SK-N-SH treated with all-trans-retinoic acid at 6 μM for 48 hours (cell line): Measurements from ENCODE around the gene LINC00237.

Experiments
- ATAC-seq: fragments of 200-7000 bp; cut with Tn5 transposase; 3 replicates; pipeline ENCODE4 v1.9.1; 2020; ENCODE audit warnings: mild to moderate bottlenecking, moderate library complexity
- ARNTL ChIP-seq: fragments of 450-650 bp; formaldehyde crosslinking; IDR thresholded peaks from 2 replicates; pipeline ENCODE4 v1.5.0; 2020; ENCODE audit warnings: low read depth, mild to moderate bottlenecking, moderate library complexity, borderline replicate concordance
- BACH2 ChIP-seq: fragments of 250-450 bp; sonication (Bioruptor Pico); IDR thresholded peaks from 2 replicates; pipeline ENCODE4 v1.9.0; 2021; ENCODE audit warnings: mild to moderate bottlenecking, borderline replicate concordance
- CREB5 ChIP-seq: fragments of 250-450 bp; sonication (Bioruptor Pico); IDR thresholded peaks from 2 replicates; pipeline ENCODE4 v1.5.1; 2020; ENCODE audit warnings: low read depth, mild to moderate bottlenecking, moderate library complexity
- ESRRG ChIP-seq: fragments of 250-450 bp; sonication (Bioruptor Pico); IDR thresholded peaks from 2 replicates; pipeline ENCODE4 v1.6.1; 2021; ENCODE audit warnings: mild to moderate bottlenecking
- GLIS3 ChIP-seq: fragments of 250-450 bp; sonication (Bioruptor Pico); IDR thresholded peaks from 2 replicates; pipeline ENCODE4 v1.5.0; 2020; ENCODE audit warnings: mild to moderate bottlenecking, moderate library complexity
- ISL1 ChIP-seq: fragments of 250-450 bp; sonication (Bioruptor Pico); IDR thresholded peaks from 2 replicates; pipeline ENCODE4 v2.1.2; 2022; ENCODE audit warnings: mild to moderate bottlenecking, moderate library complexity
- OSR1 ChIP-seq: fragments of 250-450 bp; sonication (Bioruptor Pico); IDR thresholded peaks from 2 replicates; pipeline ENCODE4 v1.8.0; 2022; ENCODE audit warnings: moderate library complexity, mild to moderate bottlenecking, inconsistent platforms
- PPARA ChIP-seq: fragments of 250-450 bp; sonication (Bioruptor Pico); IDR thresholded peaks from 2 replicates; pipeline ENCODE4 v1.5.0; 2020; ENCODE audit warnings: mild to moderate bottlenecking, borderline replicate concordance
- RARB ChIP-seq: fragments of 250-450 bp; sonication (Bioruptor Pico); IDR thresholded peaks from 2 replicates; pipeline ENCODE4 v1.8.0; 2021; ENCODE audit warnings: mild to moderate bottlenecking, moderate library complexity
- TOX ChIP-seq: fragments of 250-450 bp; sonication (Bioruptor Pico); IDR thresholded peaks from 2 replicates; pipeline ENCODE4 v1.8.0; 2021; ENCODE audit warnings: mild to moderate bottlenecking, moderate library complexity, borderline replicate concordance
- TSHZ2 ChIP-seq: fragments of 250-450 bp; sonication (Bioruptor Pico); IDR thresholded peaks from 2 replicates; pipeline ENCODE4 v1.5.0; 2020; ENCODE audit warnings: mild to moderate bottlenecking, moderate library complexity
- ZC3H10 ChIP-seq: fragments of 250-450 bp; sonication (Bioruptor Pico); IDR thresholded peaks from 2 replicates; pipeline ENCODE4 v1.5.1; 2021; ENCODE audit warnings: mild to moderate bottlenecking, moderate library complexity
- ZFP3 ChIP-seq: fragments of 250-450 bp; sonication (Bioruptor Pico); IDR thresholded peaks from 2 replicates; pipeline ENCODE4 v1.5.0; 2020; ENCODE audit warnings: mild to moderate bottlenecking, moderate library complexity
- ZFP30 ChIP-seq: fragments of 450-650 bp; formaldehyde crosslinking; IDR thresholded peaks from 2 replicates; pipeline ENCODE4 v1.5.0; 2022; ENCODE audit warnings: mild to moderate bottlenecking, moderate library complexity
- ZNF565 ChIP-seq: fragments of 450-650 bp; formaldehyde crosslinking; conservative IDR thresholded peaks from 2 replicates; pipeline ENCODE4 v1.5.0; 2020; ENCODE audit warnings: low read depth, mild to moderate bottlenecking, moderate library complexity
- ZNF70 ChIP-seq: fragments of 450-650 bp; formaldehyde crosslinking; IDR thresholded peaks from 2 replicates; pipeline ENCODE4 v1.5.0; 2020; ENCODE audit warnings: mild to moderate bottlenecking, moderate library complexity
- ZNF8 ChIP-seq: fragments of 450-650 bp; formaldehyde crosslinking; IDR thresholded peaks from 2 replicates; pipeline ENCODE4 v1.5.0; 2020; ENCODE audit warnings: mild to moderate bottlenecking, moderate library complexity
- TF ChIP-seq, protein P1 (sequence below): fragments of 250-450 bp; sonication (Bioruptor Pico); IDR thresholded peaks from 2 replicates; pipeline ENCODE4 v1.8.0; 2020; ENCODE audit warnings: mild to moderate bottlenecking, moderate library complexity, borderline replicate concordance
- TF ChIP-seq, protein P2 (sequence below): fragments of 250-450 bp; sonication (Bioruptor Pico); IDR thresholded peaks from 2 replicates; pipeline ENCODE4 v1.8.0; 2021; ENCODE audit warnings: low read depth, mild to moderate bottlenecking, moderate library complexity, borderline replicate concordance

LINC00237 gene

DNA sequence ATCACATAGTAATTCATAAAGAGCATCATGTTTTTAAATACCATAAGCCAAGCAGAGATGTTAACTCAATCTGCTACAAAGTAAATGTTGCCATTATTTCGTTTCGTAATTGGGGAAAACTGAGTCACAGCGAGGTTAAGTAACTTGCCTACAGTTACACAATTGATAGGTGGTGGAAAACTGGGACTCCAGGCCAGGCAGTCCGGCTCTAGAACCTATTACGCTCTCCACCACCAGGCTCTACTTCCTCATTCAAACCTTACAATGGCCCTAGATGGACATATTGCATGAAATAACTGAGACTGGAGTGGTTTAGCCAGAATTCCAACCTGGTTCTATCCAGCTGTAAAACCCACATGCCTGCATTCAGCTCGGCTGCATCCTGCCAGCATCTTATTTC lies 58.2 kb downstream of the LINC00237 start:
- ATAC-seq = no peak
- TF ChIP-seq TOX (CRISPR knock-in tag) = no peak
- no peak for TF ChIP-seq ISL1 (CRISPR knock-in tag)
- no peak for TF ChIP-seq RARB
- no peak for TF ChIP-seq CREB5 (CRISPR knock-in tag)
- TF ChIP-seq PPARA (CRISPR knock-in tag) = no peak
- no peak for TF ChIP-seq ZC3H10 (CRISPR knock-in tag)
- TF ChIP-seq BACH2 (CRISPR knock-in tag) = no peak
- TF ChIP-seq ARNTL = no peak
- TF ChIP-seq GLIS3 (CRISPR knock-in tag) = no peak

DNA sequence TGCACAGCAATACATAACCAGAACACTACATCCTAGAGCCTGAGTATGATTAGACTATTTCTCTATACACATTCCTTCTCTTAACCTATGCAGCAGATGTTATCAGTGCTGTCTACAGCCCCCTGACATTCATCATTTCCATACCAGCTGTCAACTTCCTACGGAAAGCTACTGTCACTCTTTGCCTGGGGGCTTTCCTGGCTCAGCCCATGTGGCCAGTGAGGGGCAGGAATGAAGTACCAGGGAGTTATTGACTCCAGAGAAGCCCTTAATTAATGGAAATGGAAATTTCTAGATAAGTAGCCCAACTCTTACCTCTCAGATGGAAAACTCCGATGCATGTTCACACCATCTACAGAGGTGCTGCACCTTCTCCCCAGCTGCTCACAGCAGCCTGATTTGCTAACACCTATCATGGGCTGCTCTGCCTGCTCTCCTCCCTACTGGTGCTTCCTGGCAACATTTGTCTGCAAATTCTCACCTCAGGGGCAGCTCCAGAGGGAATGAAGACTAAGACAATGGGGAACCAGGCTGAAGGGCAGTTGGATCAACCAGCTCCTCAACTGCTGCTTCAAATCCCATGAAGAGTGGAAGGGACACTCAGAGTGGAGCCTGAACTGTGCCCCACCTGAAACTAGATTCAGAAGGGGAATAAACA lies 59.6 kb downstream of the LINC00237 start:
- ATAC-seq = no peak
- TF ChIP-seq OSR1 (CRISPR knock-in tag) = no peak
- TF ChIP-seq ISL1 (CRISPR knock-in tag) = no peak
- TF ChIP-seq GLIS3 (CRISPR knock-in tag) = no peak
- no peak for TF ChIP-seq ARNTL
- TF ChIP-seq TSHZ2 (CRISPR knock-in tag) = no peak
- no peak for TF ChIP-seq TOX (CRISPR knock-in tag)
- TF ChIP-seq ZFP30 (CRISPR knock-in tag) = no peak
- no peak for TF ChIP-seq CREB5 (CRISPR knock-in tag)
- TF ChIP-seq ESRRG = no peak
- no peak for TF ChIP-seq ZNF8 (CRISPR knock-in tag)
- no peak for TF ChIP-seq ZFP3 (CRISPR knock-in tag)
- no peak for TF ChIP-seq ZNF70
- TF ChIP-seq, protein P1, sequence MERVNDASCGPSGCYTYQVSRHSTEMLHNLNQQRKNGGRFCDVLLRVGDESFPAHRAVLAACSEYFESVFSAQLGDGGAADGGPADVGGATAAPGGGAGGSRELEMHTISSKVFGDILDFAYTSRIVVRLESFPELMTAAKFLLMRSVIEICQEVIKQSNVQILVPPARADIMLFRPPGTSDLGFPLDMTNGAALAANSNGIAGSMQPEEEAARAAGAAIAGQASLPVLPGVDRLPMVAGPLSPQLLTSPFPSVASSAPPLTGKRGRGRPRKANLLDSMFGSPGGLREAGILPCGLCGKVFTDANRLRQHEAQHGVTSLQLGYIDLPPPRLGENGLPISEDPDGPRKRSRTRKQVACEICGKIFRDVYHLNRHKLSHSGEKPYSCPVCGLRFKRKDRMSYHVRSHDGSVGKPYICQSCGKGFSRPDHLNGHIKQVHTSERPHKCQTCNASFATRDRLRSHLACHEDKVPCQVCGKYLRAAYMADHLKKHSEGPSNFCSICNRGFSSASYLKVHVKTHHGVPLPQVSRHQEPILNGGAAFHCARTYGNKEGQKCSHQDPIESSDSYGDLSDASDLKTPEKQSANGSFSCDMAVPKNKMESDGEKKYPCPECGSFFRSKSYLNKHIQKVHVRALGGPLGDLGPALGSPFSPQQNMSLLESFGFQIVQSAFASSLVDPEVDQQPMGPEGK (CRISPR knock-in tag) = no peak
- no peak for TF ChIP-seq ZNF565 (CRISPR knock-in tag)
- TF ChIP-seq, protein P2, sequence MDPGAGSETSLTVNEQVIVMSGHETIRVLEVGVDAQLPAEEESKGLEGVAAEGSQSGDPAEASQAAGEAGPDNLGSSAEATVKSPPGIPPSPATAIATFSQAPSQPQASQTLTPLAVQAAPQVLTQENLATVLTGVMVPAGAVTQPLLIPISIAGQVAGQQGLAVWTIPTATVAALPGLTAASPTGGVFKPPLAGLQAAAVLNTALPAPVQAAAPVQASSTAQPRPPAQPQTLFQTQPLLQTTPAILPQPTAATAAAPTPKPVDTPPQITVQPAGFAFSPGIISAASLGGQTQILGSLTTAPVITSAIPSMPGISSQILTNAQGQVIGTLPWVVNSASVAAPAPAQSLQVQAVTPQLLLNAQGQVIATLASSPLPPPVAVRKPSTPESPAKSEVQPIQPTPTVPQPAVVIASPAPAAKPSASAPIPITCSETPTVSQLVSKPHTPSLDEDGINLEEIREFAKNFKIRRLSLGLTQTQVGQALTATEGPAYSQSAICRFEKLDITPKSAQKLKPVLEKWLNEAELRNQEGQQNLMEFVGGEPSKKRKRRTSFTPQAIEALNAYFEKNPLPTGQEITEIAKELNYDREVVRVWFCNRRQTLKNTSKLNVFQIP (CRISPR knock-in tag) = no peak
